ENCODE measurements around the gene RTTN. TPM values are rescaled to one million over a fixed set of nuclear protein-coding genes. Genes with fewer than 3 reads are reported as not detected.

Gene RTTN
- total and polyA plus RNA-seq, 2 of the 13 experiments (the other 11 are each of a cell fraction or from before 2014, with no cell fraction given) = 5.4 to 18.7 TPM

GRCh38 chr18:70037431-70038061 lies 167.9 kb downstream of the RTTN start:
- Histone ChIP-seq H3K79me2 (ENCODE audit: insufficient read depth, low read length) (no peaks in the 10 kb centered on the region), H3K4me3 (replicated peaks in 1 of 3; ENCODE audit: insufficient read depth in 1 of 3, low read depth in 2 of 3, low read length in 3 of 3) (no peak overlapping the region), H3K9me3 (ENCODE audit: low read length) (no peaks in the 10 kb centered on the region), H3K9ac (ENCODE audit: insufficient read depth, low read depth, low read length) (no peak overlapping the region), H3K4me1 (ENCODE audit: insufficient read depth, low read length) (peaks cover 10% of the 10 kb centered on the region; the same call in 1 of the 2 replicates), H3K36me3 (replicated peaks in 1 of 2; ENCODE audit: control insufficient read depth in 1 of 2, insufficient read depth in 2 of 2, low read length in 2 of 2) (peaks cover 0 to 3% of the 10 kb centered on the region in 2 experiments; a peak in 1 of 5 replicates), H2AFZ (ENCODE audit: low read length) (no peak overlapping the region), H4K20me1 (ENCODE audit: insufficient read depth, low read length) (no peaks in the 10 kb centered on the region), H3K27ac (ENCODE audit: extremely low read length, insufficient read depth, low read length) (no peak overlapping the region), H3K4me2 (ENCODE audit: low read depth, low read length) (no peak overlapping the region), H3K27me3 (ENCODE audit: control insufficient read depth in 1 of 2, insufficient read depth in 2 of 2, low read length in 2 of 2) (no peaks in the 10 kb centered on the region)
- DNase-seq (ENCODE audit: low spot score) (no peak), ATAC-seq (no peak), FAIRE-seq (no peak)
- 98% methylated on average over 6 of the region's 6 CpGs for WGBS (ENCODE audit: low lambda C conversion rate)
- no peak for TF ChIP-seq RELA (CRISPR knock-in tag; IDR thresholded peaks at IDR 0.05)
- no peak for TF ChIP-seq BCLAF1 (IDR thresholded peaks at IDR 0.05)
- TF ChIP-seq CBX5 (CRISPR knock-in tag; IDR thresholded peaks at IDR 0.05; ENCODE audit: borderline replicate concordance) = no peak
- TF ChIP-seq ASH2L (IDR thresholded peaks at IDR 0.05; ENCODE audit: insufficient read length, low read depth, low read length) = no peak
- no peak for TF ChIP-seq SNRNP70 (IDR thresholded peaks at IDR 0.05; ENCODE audit: low read depth, low read length)
- no peak for TF ChIP-seq ZIK1 (CRISPR knock-in tag; IDR thresholded peaks at IDR 0.05; ENCODE audit: borderline replicate concordance, low read depth)
- no peak for TF ChIP-seq MAFG (CRISPR knock-in tag; IDR thresholded peaks at IDR 0.05)
- no peak for TF ChIP-seq POGK (CRISPR knock-in tag; conservative IDR thresholded peaks at IDR 0.05)
- TF ChIP-seq ZNF543 (CRISPR knock-in tag; IDR thresholded peaks at IDR 0.05) = no peak
- no peak for TF ChIP-seq CENPBD1 (CRISPR knock-in tag; IDR thresholded peaks at IDR 0.05; ENCODE audit: borderline replicate concordance, low read depth)
- TF ChIP-seq ZNF276 (CRISPR knock-in tag; IDR thresholded peaks at IDR 0.05; ENCODE audit: low read depth) = no peak
- no peak for TF ChIP-seq ZFP36L1 (CRISPR knock-in tag; IDR thresholded peaks at IDR 0.05)
- TF ChIP-seq MED8 (CRISPR knock-in tag; IDR thresholded peaks at IDR 0.05; ENCODE audit: insufficient replicate concordance) = no peak
- no peak for TF ChIP-seq ZNF747 (CRISPR knock-in tag; IDR thresholded peaks at IDR 0.05; ENCODE audit: borderline replicate concordance)
- TF ChIP-seq ESRRA (CRISPR knock-in tag; IDR thresholded peaks at IDR 0.05; ENCODE audit: low read depth) = no peak
- TF ChIP-seq AGO1 (IDR thresholded peaks at IDR 0.05; ENCODE audit: low read depth, low read length, poor library complexity, severe bottlenecking) = no peak
- BruUV-seq (replicated peaks) = no TSS peak
- POLR2A ChIA-PET = no interaction called here
- in situ Hi-C loops (cut with HindIII; ENCODE audit: extremely low pct_ligation_motif_present, low pct_unique_long_range_greater_than_20kb) = no loop called here
- intact Hi-C loops (cut with micrococcal nuclease; ENCODE audit: unreplicated experiment) = no loop called here
- CTCF ChIA-PET (ENCODE audit: low intra/inter-chr PET ratio, low total read pairs) = no interaction called here
